G401.6 (cell line): ENCODE data around the gene SMIM29.

Experiments used
- FAIRE-seq: peaks from 2 replicates; lab custom pipeline; 2012; peaks lifted over from hg19 to GRCh38; lab: Jason Lieb, UNC

SMIM29 gene

GRCh38 chr6:34226066-34226465, 22.7 kb downstream of the SMIM29 start:
- no peak for FAIRE-seq

DNA sequence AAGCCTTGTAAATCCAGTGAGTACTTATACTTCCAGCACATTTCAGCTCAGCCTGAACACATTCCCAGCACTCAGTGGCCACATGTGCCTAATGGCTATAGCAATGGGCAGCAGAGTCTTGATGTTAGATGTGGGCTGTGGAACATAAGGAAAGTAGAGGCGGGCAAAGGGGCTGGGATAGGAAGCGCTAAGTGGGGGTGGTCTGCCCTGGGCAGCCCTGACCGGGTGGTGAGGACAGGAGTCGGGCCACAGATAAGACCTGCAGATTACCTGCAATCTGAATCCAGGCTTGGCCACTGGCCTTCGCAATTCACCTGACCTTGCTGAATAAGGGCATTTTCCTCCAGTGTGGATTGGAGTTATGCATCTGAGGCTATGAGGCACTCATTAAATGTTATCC, 23.3 kb downstream of the SMIM29 start:
- no peak for FAIRE-seq

DNA sequence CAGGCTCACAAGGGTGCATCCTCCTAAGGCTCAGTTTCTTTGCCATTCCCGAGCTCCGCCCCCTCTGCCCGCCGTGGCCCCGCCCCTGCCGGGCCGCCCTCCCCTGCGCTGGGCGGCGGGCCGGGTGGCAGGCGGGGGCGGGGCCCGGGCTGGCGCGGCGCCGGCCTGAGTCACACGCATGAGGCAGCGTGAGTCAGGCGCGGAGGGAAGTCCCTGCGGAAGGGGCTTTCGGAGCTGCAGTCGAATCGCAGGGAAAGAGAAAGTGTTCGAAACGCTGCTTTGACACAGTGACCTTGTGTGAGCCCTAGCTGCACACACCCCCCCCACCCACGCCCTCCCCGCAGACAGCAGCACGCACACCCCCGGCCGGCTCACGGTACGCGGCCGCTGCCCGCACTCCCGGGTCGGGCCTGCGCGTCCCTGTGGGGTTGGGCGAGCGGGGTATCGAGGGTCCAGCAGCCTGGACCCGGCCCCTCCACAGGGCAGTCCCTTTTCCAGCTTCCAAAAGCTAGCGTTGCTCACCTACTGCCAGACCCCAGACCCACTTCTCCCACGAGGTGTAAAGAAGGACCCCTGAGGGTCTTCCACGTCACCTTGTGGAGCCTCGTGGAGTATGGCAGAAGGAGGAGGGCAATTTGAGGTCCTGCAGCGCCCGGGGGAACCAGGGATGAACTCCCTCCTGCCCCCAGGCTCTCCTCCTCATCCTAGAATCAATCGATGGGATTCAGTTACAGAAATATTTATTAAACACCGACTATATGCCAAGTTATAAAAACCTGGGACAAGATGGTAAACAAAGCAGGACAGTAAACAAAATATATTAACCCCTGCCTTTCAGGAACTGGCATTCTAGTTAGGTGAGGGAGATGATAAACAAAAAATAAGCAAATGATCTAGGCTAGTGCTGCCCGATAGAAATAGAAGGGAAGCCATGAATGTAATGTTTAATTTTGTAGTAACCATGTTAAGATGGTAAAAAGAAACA, 24.6 kb downstream of the SMIM29 start:
- FAIRE-seq = no peak

GRCh38 chr6:34223381-34223955, 25.3 kb downstream of the SMIM29 start:
- FAIRE-seq = no peak

DNA sequence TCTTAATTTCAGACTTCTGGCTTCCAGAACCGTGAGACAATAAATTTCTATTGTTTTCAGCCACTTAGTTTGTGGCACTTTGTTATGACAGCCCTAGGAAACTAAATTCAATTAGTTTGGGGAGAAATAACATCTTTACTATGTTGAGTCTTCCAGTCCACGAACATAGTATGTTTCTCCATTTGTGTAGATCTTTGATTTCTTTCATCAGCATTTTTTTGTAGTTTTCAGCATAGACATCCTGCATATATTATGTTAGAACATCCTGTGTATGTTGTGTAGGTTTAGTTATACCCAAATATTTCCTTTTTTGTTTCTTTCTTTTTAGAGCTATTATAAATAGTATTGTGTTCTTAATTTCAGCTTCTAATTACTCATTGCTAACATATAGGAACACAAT, 30.1 kb downstream of the SMIM29 start:
- FAIRE-seq = peak; percentile 25

GRCh38 chr6:34213772-34214171, 35.0 kb downstream of the SMIM29 start:
- no peak for FAIRE-seq

DNA sequence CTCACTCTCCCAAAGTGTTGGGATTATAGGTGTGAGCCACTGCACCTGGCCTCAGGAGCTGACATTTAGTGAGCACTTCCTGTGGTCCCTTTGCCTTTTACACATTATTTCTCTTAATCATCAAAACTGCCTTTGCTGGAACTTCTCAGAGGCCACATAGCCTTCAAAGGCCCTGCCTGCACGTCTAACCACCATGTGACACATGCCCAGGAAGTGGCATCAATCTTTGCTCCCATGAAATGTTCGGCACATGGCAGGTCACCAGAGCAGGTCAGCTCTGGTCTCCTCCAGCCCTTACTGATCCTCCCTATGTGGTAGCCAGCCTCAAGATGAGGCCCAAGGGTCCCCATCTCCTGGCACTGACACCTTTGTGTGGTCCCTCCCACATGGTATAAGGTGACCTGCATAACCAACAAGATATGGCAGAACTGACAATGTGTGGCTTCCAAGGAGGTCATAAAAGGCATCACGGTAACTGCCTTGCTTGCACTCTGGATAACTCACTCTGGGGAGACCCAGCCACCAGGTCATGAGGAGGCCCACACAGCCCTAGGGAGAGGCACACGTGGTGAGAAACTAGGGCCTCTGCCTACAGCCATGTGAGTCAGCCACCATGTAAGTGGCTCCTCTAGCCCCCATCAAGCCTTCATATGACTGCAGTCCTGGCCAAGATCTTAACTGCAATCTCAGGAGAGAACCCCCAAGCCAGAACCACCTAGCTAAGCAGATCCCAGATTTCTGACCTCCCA, 40.9 kb downstream of the SMIM29 start:
- no peak for FAIRE-seq

- FAIRE-seq = no peak
Observed at GRCh38 chr6:34206726-34207125, 42.1 kb downstream of the SMIM29 start.

GRCh38 chr6:34205916-34206315, 42.9 kb downstream of the SMIM29 start:
- no peak for FAIRE-seq

GRCh38 chr6:34205466-34205865, 43.3 kb downstream of the SMIM29 start:
- FAIRE-seq = no peak

GRCh38 chr6:34204693-34205092, 44.1 kb downstream of the SMIM29 start:
- FAIRE-seq = no peak

- FAIRE-seq = peak; percentile 91
Observed at GRCh38 chr6:34202329-34203201, 46.2 kb downstream of the SMIM29 start.

DNA sequence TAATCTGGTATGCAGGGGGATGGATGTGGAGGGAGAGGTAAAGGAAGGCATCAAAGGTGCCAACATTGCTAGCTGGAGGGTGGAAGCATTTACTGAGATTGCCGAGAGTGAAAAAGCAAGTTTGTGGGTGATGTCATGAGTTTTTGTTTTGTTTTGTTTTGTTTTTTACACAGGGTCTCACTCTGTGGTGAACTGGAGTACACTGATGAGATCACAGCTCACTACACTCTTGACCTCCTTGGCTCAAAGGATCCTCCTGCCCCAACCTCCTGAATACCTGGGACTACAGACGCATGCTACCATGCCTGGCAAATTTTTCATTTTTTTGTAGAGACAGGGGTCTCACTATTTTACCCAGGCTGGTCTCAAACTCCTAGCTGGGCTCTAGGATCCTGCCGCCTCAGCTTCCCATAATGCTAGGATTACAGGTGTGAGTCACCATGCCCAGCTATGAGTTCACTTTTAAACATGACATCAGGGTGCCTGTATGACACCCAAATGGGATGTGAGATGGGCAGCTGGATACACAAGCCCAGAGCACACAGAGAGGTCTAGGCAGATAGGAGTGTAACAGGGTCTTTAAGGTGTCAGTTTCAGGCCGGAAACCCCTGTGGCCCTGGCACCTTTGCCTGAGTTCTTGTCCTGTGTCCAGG, 47.2 kb downstream of the SMIM29 start:
- no peak for FAIRE-seq

DNA sequence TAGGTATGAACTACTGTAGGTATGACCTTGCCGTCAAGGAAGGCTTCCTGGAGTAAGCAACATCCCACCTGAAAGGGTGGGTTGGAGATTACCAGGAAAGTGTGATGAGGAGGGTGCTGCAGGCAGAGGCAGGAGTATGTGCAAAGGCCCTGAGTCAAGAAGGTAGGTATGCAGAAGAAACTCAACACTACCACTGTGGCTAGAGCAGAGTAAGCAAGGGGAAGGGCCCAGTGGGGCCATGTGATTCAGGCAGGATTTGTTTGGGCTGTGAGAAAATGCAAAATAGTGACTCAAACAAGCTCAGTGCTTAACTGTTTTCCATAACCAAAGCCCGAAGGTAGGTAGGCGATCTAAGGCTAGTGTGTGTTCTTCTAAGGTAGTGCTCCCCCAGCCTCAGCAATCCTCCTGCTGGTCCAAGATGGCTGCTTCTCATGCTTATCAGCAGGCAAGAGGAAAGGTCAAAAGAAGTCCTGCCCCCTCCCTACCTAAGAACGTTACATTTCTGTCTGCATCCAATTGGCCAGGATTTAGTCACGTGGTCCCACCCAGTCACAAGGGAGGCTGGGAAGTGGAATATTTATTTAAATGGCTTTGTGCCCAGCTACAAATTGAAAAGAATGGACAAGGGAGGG, 48.4 kb downstream of the SMIM29 start:
- FAIRE-seq = no peak

- no peak for FAIRE-seq
Observed at GRCh38 chr6:34196833-34197195, 52.0 kb downstream of the SMIM29 start.
